Suppressor macrophage treated with lipopolysaccharide for 1 hour (primary cell): Measurements from ENCODE around the gene GNG2.

Experiments used
- DNase-seq, 3 donors: peaks; one replicate each; pipeline ENCODE4 v3.0.0-alpha.2; 2020 to 2022

The GNG2 gene

DNA sequence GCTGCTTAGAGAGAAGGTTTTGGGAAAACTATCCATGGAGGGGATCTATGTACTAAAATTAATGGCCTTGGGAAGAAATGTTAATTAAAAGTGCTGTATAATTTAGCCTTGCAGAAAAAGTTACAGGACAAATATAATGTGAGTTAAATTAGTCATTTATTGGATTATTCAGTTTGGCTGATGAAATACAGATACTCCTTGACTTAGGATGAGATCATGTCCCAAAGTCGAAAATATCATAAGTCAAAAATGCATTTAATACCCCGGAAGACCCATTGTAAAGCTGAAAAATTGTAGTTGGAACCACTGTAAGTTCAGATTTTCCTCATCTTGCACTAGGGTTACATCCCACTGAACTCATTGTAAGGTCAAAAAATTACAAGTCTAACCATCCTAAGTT is 138.7 kb downstream of the GNG2 start:
- no peak for DNase-seq

DNA sequence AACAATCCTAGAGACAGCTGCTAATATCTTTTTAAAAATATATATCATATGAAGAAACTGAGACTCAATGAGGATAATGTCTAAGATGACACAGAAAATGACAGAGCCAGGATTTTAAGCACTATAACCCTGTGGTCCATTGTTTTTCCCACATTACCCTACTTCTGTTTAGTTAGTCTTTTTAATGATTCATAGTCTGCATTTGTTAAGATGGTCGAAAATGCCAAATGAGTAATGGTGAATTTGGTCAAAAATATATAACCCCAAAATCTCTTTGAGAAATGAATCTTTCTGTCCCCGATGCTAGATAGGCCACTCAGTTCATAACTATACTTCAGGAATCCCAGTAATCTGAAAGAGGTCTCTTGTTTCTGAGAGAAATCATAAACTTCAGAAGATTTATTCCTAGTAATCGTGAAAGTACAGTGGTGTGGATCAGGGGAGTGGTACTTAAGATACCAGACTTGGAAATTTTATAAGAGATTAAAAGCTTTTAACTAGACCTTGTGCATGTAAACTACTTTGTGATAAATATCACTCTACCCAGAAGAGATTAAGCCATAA is 139.7 kb downstream of the GNG2 start:
- no peak for DNase-seq

GRCh38 chr14:52000696-52001095 is 140.3 kb downstream of the GNG2 start:
- DNase-seq: no peak

- DNase-seq: no peak
These were observed 142.1 kb downstream of the GNG2 start for GRCh38 chr14:52002542-52002941.

- no peak for DNase-seq
These were observed 142.9 kb downstream of the GNG2 start for GRCh38 chr14:52003324-52003723.

DNA sequence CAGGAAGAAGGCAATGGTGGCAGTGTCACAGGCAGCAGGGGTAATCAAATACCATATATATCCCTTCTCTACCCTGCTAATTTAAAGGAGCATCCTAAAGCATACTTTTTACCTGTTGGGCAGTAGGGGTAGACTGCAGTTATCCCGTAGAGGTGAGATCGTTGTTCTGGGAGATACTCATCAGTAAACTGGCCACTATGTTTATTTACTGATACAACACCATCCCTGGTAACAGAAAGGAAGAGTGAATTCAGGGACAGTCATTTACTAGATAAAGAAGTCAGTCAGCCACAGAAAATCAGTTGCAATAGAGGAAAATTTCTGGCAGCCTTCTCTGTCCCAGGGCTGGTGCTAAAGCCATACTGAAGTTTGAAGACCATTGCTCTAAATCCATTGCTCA is 145.2 kb downstream of the GNG2 start:
- DNase-seq: no peak

GRCh38 chr14:52006361-52006760 is 145.9 kb downstream of the GNG2 start:
- DNase-seq: no peak

- DNase-seq: no peak
These were observed 146.8 kb downstream of the GNG2 start for GRCh38 chr14:52007211-52007610.

GRCh38 chr14:52007637-52008036 is 147.2 kb downstream of the GNG2 start:
- DNase-seq: no peak

GRCh38 chr14:52008136-52008535 is 147.7 kb downstream of the GNG2 start:
- no peak for DNase-seq

GRCh38 chr14:52010173-52010693 is 149.8 kb downstream of the GNG2 start:
- no peak for DNase-seq

GRCh38 chr14:52011523-52011922 is 151.1 kb downstream of the GNG2 start:
- DNase-seq: no peak

DNA sequence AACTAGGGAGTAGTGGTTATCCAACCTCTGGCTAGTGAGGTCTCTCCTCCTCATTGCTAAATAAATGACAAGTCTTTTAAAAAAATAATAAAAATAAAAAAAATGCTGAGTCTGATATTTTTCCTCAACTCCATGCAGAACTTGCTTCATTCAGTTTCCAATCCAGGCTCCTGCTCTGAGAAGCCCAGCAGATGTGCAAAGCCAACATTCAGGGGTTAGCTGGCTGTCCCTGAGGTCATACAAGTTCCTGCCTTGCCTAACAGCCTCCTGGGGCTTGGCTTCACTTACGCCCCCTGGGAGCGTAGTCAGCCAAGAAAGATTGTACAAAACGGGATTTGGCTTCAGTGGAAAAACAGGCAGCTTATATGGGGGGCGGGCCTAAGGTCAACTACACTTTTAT is 152.2 kb downstream of the GNG2 start:
- DNase-seq: no peak

- no peak for DNase-seq
These were observed 153.7 kb downstream of the GNG2 start for GRCh38 chr14:52013984-52014600.

DNA sequence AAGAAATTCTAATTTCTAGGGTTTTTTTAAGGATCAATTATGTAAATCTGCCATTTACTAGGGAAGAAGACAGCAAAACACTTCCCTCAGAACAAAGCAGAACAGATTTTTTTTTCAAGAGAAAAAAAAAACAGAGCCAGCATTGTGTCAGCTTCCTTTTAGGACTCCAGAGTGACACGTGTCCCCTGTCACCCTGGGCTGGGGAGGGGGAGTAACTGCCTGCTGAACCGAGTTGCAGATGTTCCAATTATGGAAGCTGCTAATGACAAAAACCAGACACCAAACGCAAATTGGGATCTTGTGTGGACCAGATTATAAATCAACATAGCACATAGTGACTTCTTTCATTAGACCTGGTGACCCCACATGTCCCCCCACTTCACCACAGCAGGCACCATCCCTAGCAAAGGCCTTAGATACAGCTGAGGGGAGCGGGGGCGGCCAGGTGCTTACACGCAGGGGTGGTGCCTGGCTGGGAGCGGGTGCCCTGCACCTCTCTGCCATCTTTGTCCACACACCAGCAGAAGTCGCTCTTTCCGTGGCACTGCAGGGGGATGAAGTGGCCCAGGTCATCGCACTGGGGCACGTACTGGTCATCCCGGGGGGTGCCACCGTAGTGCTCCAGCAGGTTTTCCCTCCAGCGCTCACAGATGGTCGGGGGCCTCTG is 154.3 kb downstream of the GNG2 start:
- peak in 2 of 3 donors; percentile 16 to 30 for DNase-seq

DNA sequence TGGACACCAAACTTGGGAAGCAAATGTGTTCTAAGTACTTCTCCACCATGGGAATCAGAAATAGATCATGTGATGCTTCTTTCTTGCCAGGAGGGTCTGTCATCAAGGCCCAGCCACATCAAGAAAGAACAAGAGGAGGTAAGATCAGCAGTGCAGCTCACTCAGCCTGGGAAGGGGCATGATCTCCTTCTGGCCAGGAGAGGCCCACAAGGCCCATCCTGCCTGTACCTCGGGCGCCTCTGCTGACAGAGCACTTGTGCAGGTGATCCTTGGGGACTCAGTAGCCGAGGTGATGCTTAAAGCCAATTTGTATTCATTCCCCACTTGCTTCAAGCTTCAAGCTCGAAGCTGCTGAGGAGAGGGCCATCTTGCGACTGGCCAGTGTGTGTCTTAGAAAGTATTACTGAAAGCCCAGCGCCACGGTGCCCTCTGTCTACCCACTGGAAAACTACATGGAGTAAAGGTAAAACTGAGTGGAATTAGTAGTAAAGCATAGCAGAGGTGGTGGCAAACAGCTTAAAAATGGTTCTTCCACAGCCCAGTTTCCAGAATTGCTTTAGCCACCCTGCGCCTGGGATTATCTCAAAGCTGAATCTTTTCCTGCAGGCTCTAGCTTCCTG is 155.1 kb downstream of the GNG2 start:
- peak in 1 of 3 donors; percentile 11 for DNase-seq

DNA sequence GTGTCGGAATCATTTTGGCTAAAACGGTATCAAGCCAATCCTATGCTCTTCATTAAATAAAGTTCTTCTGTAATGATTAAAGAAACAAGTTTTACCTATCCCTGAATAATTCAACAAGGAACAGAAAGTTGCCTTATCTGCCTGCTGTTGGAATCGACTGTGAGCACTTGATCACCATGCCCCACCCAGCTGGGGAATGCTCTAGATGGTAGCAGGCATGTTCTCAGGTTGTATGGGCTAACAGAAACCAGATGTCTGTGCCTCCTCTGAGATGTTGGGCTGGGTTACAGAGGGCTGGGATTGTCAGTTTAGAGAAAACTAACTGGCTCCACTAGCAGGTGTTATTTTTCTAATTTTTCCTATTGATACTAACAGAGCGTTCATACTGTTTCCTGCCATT is 157.8 kb downstream of the GNG2 start:
- DNase-seq: no peak

GRCh38 chr14:52018970-52019369 is 158.6 kb downstream of the GNG2 start:
- no peak for DNase-seq
